ENCODE data around the gene RHOXF1. TPM values are rescaled to one million over a fixed set of nuclear protein-coding genes. Genes with fewer than 3 reads are reported as not detected.
A peak's percentile ranks its signal among the peaks of the same experiment; 100 is the strongest.

The RHOXF1 gene
- total RNA-seq, 1 experiment from 2014 or later = not detected

GRCh38 chrX:120090208-120090607 is 25.5 kb downstream of the RHOXF1 start:
- peaks cover 13 to 15% of the 10 kb centered on the region in 2 experiments for H3K4me1 Mint-ChIP-seq
- no peak overlapping the region; a peak in 1 of 7 replicates for H3K27ac Mint-ChIP-seq
- WGBS (ENCODE audit: extremely low coverage, insufficient read length, low lambda C conversion rate) = no CpG with 5 or more reads among the region's 2 CpGs
- Histone ChIP-seq H3K4me1 (ENCODE audit: insufficient read depth, low read length) (no peaks in the 10 kb centered on the region; the same call in 1 of the 2 replicates), H3K79me2 (ENCODE audit: insufficient read depth, low read length) (no peaks in the 10 kb centered on the region), H3K4ac (ENCODE audit: low read depth, low read length) (no peak overlapping the region), H4K91ac (ENCODE audit: insufficient read length, low read depth, low read length) (no peak overlapping the region), H2BK20ac (ENCODE audit: low read depth, low read length, poor library complexity, severe bottlenecking) (no peak overlapping the region), H4K20me1 (ENCODE audit: control insufficient read depth, insufficient read depth, insufficient read length) (no peaks in the 10 kb centered on the region), H2BK5ac (ENCODE audit: insufficient read length, low read length) (no peak overlapping the region), H3K27me3 (ENCODE audit: insufficient read depth, low read length) (no peaks in the 10 kb centered on the region), H2BK120ac (ENCODE audit: low read depth, low read length, poor library complexity, severe bottlenecking) (no peak overlapping the region), H3K79me1 (ENCODE audit: insufficient read depth, low read depth, low read length, poor library complexity, severe bottlenecking) (no peaks in the 10 kb centered on the region), H3K18ac (ENCODE audit: insufficient read length, low read depth, low read length) (no peak overlapping the region), H2BK12ac (ENCODE audit: insufficient read length, low read depth, low read length) (no peak overlapping the region), H2AFZ (ENCODE audit: low read length) (no peak overlapping the region), H3K9me3 (ENCODE audit: control insufficient read depth, low read depth, low read length) (peaks cover 35% of the 10 kb centered on the region), H3K14ac (ENCODE audit: insufficient read depth, low read length) (no peak overlapping the region), H3K9ac (ENCODE audit: extremely low read depth, insufficient read length, low read length) (no peak overlapping the region), H2AK5ac (ENCODE audit: insufficient read length, low read length) (no peak overlapping the region), H3K4me2 (ENCODE audit: insufficient read depth, insufficient read length, low read length) (no peak overlapping the region), H3K56ac (ENCODE audit: insufficient read length, low read depth, low read length) (no peak overlapping the region), H4K5ac (ENCODE audit: insufficient read length, low read depth, low read length) (no peak overlapping the region), H4K8ac (replicated peaks; ENCODE audit: insufficient read length, low read depth, low read length) (no peak overlapping the region), H3K23me2 (ENCODE audit: insufficient read length, low read depth, low read length, poor library complexity, severe bottlenecking) (no peaks in the 10 kb centered on the region), H3T11ph (ENCODE audit: low read length) (no peak overlapping the region), H3K27ac (ENCODE audit: insufficient read length, low read depth, low read length) (no peak overlapping the region), H2BK15ac (ENCODE audit: low read depth, low read length) (no peak overlapping the region), H3K23ac (ENCODE audit: insufficient read length, low read depth, low read length) (no peak overlapping the region)
- no peak overlapping the region for H3K4me3 Mint-ChIP-seq
- DNase-seq = peak; percentile 39
- peak; percentile 48 for TF ChIP-seq CTCF (conservative IDR thresholded peaks at IDR 0.05)
- no peaks in the 10 kb centered on the region; the same call in 1 of the 2 replicates for H3K27me3 Mint-ChIP-seq (ENCODE audit: low read depth)
- H3K36me3 Mint-ChIP-seq (ENCODE audit: insufficient read depth in 1 of 3, low read depth in 3 of 3) = peaks cover 0 to 7% (median 0%) of the 10 kb centered on the region in 3 experiments; a peak in 1 of 7 replicates
- H3K9me3 Mint-ChIP-seq = peaks cover 57 to 60% of the 10 kb centered on the region in 2 experiments
